ENCODE results near the gene ANKRD53.
"Not testable (repeated sequence)": the region's sequence is repeated elsewhere in the genome, so short reads cannot be mapped to it uniquely, and the experiment has no call there.

ANKRD53 gene

GRCh38 chr2:71021394-71021793, 43.0 kb downstream of the ANKRD53 start:
- not testable (repeated sequence) for H3K4me2 ChIP-seq (ENCODE audit: low read length); H3K4me3 ChIP-seq (ENCODE audit: low read length); H3F3A ChIP-seq (ENCODE audit: control insufficient read depth, insufficient read depth); H3K9me3 ChIP-seq (ENCODE audit: control insufficient read depth, insufficient read depth, low read length); H3K27me3 ChIP-seq (ENCODE audit: control insufficient read depth, low read length); H3K36me3 ChIP-seq (ENCODE audit: control insufficient read depth, low read length); H3K79me2 ChIP-seq (ENCODE audit: control insufficient read depth, low read length); H3K9me2 ChIP-seq (replicated peaks; ENCODE audit: control insufficient read depth, low read length); H3K27ac ChIP-seq (ENCODE audit: low read depth, low read length); H4K20me1 ChIP-seq (ENCODE audit: control insufficient read depth, insufficient read depth, low read depth, low read length); H3K4me1 ChIP-seq (ENCODE audit: control insufficient read depth, low read length)

- H3K4me2 ChIP-seq (ENCODE audit: low read length); H3K36me3 ChIP-seq (ENCODE audit: control insufficient read depth, low read length); H3K27ac ChIP-seq (ENCODE audit: low read depth, low read length); H3K79me2 ChIP-seq (ENCODE audit: control insufficient read depth, low read length); H3K4me1 ChIP-seq (ENCODE audit: control insufficient read depth, low read length); H3K27me3 ChIP-seq (ENCODE audit: control insufficient read depth, low read length); H3F3A ChIP-seq (ENCODE audit: control insufficient read depth, insufficient read depth); H3K9me2 ChIP-seq (replicated peaks; ENCODE audit: control insufficient read depth, low read length); H3K4me3 ChIP-seq (ENCODE audit: low read length); H3K9me3 ChIP-seq (ENCODE audit: control insufficient read depth, insufficient read depth, low read length); H4K20me1 ChIP-seq (ENCODE audit: control insufficient read depth, insufficient read depth, low read depth, low read length): not testable (repeated sequence)
- TF ChIP-seq CTCF (IDR thresholded peaks at IDR 0.05; ENCODE audit: low read depth, low read length, poor library complexity, severe bottlenecking), result peak; percentile 47
Observed at GRCh38 chr2:71023553-71024243, 45.3 kb downstream of the ANKRD53 start.

Data from DOHH2 (cell line).